AG09309 (cell line): ENCODE results near the gene GRID1.

Experiments
- DNase-seq: peaks from one replicate; pipeline ENCODE4 v3.0.0-alpha.2; 2010; ENCODE audit warnings: low read depth
- H3K4me3 ChIP-seq: 2 replicates; pipeline ENCODE4 v1.5.1; 2011; ENCODE audit warnings: mild to moderate bottlenecking, low read depth, low read length, moderate library complexity; ENCODE audit not compliant: control insufficient read depth
- TF ChIP-seq, protein P1 (sequence below): IDR thresholded peaks from 2 replicates; pipeline ENCODE4 v1.5.1; 2011; ENCODE audit warnings: mild to moderate bottlenecking, low read depth, low read length, inconsistent platforms; ENCODE audit not compliant: insufficient read depth, control insufficient read depth; ENCODE audit errors: missing control alignments

Gene GRID1

GRCh38 chr10:85864868-85865526 lies 501.6 kb downstream of the GRID1 start:
- TF ChIP-seq, protein P1, sequence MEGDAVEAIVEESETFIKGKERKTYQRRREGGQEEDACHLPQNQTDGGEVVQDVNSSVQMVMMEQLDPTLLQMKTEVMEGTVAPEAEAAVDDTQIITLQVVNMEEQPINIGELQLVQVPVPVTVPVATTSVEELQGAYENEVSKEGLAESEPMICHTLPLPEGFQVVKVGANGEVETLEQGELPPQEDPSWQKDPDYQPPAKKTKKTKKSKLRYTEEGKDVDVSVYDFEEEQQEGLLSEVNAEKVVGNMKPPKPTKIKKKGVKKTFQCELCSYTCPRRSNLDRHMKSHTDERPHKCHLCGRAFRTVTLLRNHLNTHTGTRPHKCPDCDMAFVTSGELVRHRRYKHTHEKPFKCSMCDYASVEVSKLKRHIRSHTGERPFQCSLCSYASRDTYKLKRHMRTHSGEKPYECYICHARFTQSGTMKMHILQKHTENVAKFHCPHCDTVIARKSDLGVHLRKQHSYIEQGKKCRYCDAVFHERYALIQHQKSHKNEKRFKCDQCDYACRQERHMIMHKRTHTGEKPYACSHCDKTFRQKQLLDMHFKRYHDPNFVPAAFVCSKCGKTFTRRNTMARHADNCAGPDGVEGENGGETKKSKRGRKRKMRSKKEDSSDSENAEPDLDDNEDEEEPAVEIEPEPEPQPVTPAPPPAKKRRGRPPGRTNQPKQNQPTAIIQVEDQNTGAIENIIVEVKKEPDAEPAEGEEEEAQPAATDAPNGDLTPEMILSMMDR = no peak
- no peak overlapping the region for H3K4me3 ChIP-seq
- no peak for DNase-seq

GRCh38 chr10:85864173-85864549 lies 502.4 kb downstream of the GRID1 start:
- TF ChIP-seq, protein P1 = no peak
- no peak overlapping the region for H3K4me3 ChIP-seq
- DNase-seq = no peak

- TF ChIP-seq, protein P1 = no peak
- no peak for DNase-seq
- no peak overlapping the region for H3K4me3 ChIP-seq
Observed at GRCh38 chr10:85863301-85864172, 503.1 kb downstream of the GRID1 start.

- H3K4me3 ChIP-seq = no peak overlapping the region
- TF ChIP-seq, protein P1 = no peak
- DNase-seq = no peak
Observed at GRCh38 chr10:85862771-85863170, 503.8 kb downstream of the GRID1 start.

- DNase-seq = no peak
- no peak overlapping the region for H3K4me3 ChIP-seq
- TF ChIP-seq, protein P1 = no peak
Observed at GRCh38 chr10:85861513-85862197, 504.9 kb downstream of the GRID1 start.

- no peak for DNase-seq
- TF ChIP-seq, protein P1 = no peak
- no peak overlapping the region for H3K4me3 ChIP-seq
Observed at GRCh38 chr10:85859859-85860258, 506.7 kb downstream of the GRID1 start.
